ENCODE data around the gene ACVR1.

DNA sequence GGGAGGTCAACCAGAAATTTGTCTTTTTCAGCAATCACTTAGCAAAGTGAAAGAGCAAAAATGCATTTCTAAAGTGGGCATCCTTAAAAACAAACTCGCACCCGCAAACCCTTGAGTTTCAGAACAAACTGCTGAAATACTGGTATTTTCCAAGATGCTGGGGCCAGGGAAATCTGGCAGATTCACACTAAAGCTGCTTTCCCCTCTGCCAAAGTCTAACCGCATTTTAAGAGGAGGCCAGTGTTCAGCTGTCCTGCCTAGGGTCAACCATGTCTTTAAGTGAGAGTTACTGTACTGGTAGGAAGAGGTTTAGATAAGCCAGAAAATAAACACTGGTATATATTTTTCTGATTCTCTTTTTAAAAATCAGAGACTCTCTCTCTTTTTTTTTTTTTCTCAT lies 55.9 kb downstream of the ACVR1 start:
- TF ChIP-seq, protein P1, sequence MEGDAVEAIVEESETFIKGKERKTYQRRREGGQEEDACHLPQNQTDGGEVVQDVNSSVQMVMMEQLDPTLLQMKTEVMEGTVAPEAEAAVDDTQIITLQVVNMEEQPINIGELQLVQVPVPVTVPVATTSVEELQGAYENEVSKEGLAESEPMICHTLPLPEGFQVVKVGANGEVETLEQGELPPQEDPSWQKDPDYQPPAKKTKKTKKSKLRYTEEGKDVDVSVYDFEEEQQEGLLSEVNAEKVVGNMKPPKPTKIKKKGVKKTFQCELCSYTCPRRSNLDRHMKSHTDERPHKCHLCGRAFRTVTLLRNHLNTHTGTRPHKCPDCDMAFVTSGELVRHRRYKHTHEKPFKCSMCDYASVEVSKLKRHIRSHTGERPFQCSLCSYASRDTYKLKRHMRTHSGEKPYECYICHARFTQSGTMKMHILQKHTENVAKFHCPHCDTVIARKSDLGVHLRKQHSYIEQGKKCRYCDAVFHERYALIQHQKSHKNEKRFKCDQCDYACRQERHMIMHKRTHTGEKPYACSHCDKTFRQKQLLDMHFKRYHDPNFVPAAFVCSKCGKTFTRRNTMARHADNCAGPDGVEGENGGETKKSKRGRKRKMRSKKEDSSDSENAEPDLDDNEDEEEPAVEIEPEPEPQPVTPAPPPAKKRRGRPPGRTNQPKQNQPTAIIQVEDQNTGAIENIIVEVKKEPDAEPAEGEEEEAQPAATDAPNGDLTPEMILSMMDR (IDR thresholded peaks at IDR 0.05), result no peak
- TF ChIP-seq POLR2AphosphoS5 (IDR thresholded peaks at IDR 0.05) (no peak), EP300 (IDR thresholded peaks at IDR 0.05) (no peak)
